ENCODE measurements around the gene HIC1. TPM values are rescaled to one million over a fixed set of nuclear protein-coding genes. Genes with fewer than 3 reads are reported as not detected.

HIC1 gene
- total RNA-seq, 1 donor, result 36.4 TPM

DNA sequence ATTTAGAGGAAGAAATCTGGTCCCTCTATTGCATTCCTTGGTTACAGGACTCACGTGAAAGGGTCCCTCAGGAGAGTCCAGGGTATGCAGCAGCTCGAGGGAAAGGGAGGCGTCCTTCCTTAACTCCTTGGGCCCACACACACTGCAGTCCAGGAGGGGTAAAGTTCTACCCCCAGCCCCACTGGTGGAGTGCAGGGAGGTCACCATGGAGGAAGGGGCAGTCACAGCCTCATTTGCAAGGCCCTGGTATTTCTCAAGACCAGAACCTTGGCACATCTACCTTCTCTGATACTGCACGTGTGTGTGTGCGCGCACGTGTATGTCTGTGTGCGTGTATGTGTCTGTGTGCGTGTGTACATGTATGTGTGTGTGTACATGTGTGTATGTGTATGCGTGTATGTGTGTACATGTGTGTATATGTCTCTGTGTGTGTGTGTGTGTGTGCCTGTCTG lies 11.1 kb downstream of the HIC1 start:
- TF ChIP-seq, protein P1, sequence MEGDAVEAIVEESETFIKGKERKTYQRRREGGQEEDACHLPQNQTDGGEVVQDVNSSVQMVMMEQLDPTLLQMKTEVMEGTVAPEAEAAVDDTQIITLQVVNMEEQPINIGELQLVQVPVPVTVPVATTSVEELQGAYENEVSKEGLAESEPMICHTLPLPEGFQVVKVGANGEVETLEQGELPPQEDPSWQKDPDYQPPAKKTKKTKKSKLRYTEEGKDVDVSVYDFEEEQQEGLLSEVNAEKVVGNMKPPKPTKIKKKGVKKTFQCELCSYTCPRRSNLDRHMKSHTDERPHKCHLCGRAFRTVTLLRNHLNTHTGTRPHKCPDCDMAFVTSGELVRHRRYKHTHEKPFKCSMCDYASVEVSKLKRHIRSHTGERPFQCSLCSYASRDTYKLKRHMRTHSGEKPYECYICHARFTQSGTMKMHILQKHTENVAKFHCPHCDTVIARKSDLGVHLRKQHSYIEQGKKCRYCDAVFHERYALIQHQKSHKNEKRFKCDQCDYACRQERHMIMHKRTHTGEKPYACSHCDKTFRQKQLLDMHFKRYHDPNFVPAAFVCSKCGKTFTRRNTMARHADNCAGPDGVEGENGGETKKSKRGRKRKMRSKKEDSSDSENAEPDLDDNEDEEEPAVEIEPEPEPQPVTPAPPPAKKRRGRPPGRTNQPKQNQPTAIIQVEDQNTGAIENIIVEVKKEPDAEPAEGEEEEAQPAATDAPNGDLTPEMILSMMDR (IDR thresholded peaks at IDR 0.05; ENCODE audit: insufficient read depth, low read length), result no peak
- no peak overlapping the region for H3K4me3 ChIP-seq (ENCODE audit: low read depth, low read length)
- no peak for DNase-seq (ENCODE audit: low read depth)

DNA sequence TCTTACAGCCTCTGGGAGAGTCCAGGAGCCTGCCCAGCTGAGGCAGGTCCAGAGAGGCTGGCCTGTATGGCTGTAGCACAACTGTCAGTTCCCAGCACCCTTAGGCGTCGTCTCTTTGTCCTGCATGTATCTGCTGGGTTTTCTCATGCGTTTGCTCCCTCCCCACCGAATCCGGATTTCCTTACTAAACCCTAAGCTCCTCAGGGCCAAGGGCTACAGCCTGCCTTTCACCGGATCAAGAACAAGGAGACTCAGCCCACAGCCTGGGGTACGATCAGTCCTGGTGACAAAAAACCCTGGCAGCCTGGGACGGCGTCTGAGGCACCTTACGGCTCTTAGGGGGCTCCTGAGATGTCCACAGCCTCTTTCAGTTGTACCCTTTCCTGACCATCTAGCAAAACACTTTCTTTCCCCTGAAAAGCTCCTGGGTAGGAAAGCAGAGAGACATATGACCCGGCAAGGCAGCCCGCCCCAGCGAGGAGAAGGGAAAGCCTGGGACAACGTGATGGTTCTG lies 12.2 kb downstream of the HIC1 start:
- no peak overlapping the region for H3K4me3 ChIP-seq (ENCODE audit: low read depth, low read length)
- TF ChIP-seq, protein P1 (IDR thresholded peaks at IDR 0.05; ENCODE audit: insufficient read depth, low read length), result no peak
- DNase-seq (ENCODE audit: low read depth), result no peak

DNA sequence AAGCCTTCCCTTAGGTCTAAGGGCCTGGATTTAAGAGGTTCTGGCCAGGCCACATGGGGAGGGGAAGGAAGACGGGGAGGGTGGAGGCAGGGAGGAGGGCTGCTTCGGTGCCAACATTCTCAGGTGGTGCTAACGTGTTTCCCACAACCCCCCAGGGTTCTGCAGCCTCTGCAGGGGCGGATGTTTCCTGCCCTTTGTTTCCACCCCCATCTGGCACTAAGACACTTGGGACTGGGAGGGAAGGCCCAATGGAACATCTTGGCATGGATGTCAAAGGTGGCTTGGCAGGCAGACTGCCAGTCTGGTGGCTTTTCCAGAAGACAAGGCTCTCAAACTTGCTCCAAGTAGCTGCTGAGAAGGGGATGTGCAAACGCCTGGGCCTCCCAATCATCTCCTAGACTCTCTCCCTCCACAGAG lies 12.7 kb downstream of the HIC1 start:
- DNase-seq (ENCODE audit: low read depth), result peak; percentile 73
- H3K4me3 ChIP-seq (ENCODE audit: low read depth, low read length), result no peak overlapping the region
- TF ChIP-seq, protein P1 (IDR thresholded peaks at IDR 0.05; ENCODE audit: insufficient read depth, low read length), result no peak

DNA sequence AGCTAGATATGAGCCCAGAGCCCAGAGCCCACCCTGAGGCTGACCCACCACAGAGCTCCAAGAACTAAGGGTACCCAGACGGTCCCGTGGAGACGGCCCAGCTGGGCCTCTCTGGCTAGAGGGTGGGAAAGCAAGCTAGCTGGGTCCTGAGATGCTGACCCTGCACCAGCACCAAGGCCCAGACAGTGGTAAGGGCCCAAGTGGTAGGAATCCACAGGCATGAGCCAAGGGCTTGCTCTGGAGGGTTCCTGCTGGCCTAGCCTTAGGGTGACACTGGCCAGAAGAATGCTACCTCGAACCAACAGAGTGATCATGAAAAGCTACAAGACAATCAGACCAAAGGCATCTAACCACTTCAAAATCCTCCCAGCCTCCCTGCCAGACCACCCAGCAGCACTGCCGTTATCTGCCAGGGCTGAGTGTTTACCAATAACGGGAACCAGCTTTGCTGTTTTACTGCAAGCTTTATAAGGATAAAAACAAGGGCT lies 13.2 kb downstream of the HIC1 start:
- DNase-seq (ENCODE audit: low read depth), result peak; percentile 87
- TF ChIP-seq, protein P1 (IDR thresholded peaks at IDR 0.05; ENCODE audit: insufficient read depth, low read length), result peak; percentile 36
- no peak overlapping the region for H3K4me3 ChIP-seq (ENCODE audit: low read depth, low read length)

DNA sequence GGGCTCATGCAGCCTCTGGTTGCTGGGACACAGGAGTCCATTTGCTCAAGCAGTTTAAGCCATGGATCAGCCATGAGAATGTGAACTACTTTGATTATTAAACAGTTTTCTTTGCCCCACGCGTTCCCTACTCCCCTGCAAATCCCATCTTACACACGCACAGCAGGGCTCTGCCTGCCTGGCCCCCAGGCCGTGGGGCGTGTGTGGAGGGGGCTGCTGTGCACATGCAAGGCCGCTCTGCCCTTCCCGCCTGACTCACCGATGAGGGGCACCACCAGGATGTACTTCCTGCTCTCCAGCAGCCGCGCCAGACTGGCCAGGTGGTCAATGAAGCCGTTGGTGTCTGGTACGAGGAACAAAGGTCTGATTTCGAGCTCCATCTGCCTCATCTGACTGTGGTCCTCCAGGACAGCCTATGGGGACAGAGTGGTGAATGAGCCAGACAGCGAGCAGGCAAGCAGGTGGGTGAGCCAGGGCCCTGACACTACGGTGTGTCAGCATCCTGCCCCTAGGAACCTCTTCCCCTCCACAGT lies 13.7 kb downstream of the HIC1 start:
- no peak overlapping the region for H3K4me3 ChIP-seq (ENCODE audit: low read depth, low read length)
- TF ChIP-seq, protein P1 (IDR thresholded peaks at IDR 0.05; ENCODE audit: insufficient read depth, low read length), result no peak
- DNase-seq (ENCODE audit: low read depth), result no peak

DNA sequence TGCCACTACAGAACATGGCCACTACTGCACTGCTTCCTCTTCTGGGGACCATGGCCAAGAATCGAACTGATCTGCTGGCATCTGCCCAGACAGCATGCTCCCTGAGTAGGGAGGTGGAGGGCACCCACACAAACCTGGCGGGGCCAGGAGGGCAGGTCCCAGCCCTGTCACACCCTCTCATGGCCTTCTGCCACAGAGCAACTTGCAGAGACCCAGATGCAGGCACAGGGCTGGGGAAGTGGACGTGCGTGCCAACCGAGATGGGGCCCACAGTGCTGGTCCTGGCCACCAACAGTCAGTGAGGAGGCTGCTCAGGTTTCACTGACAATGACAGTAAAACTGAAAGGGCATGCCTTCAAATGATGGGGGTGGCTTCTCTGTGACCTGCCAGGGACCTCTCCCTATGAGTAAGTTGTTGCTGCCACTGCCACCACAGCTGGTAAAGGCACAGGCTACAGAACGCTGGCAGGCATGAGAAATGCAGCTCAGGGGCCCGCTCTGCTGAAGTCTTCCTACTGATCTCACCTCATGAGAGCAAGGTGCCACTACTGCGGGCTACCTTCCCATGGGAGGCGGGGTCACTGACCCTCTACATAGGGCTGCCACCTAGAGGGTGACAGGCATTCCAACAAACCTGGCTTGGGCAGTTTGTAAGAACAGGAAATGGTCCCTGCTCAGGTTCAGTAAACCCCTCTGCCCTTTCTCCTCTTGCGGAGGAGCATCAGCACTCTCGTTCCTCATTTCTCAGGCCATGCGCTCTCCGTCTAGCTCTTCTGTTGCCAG lies 15.5 kb downstream of the HIC1 start:
- no peak overlapping the region for H3K4me3 ChIP-seq (ENCODE audit: low read depth, low read length)
- DNase-seq (ENCODE audit: low read depth), result no peak
- TF ChIP-seq, protein P1 (IDR thresholded peaks at IDR 0.05; ENCODE audit: insufficient read depth, low read length), result no peak
